22Rv1 (cell line): Measurements from ENCODE around the gene FBXW7.

Experiments
- H3K27ac ChIP-seq: fragments of 450-650 bp; 2 replicates; pipeline ENCODE4 v1.5.1; 2017
- ZFX ChIP-seq: fragments of 450-650 bp; IDR thresholded peaks from 2 replicates; pipeline ENCODE4 v1.6.1; 2017; ENCODE audit warnings: antibody characterized with exemption, borderline replicate concordance
- TF ChIP-seq, protein P1 (sequence below): fragments of 450-650 bp; IDR thresholded peaks from 2 replicates; pipeline ENCODE4 v1.5.1; 2017; ENCODE audit warnings: mild to moderate bottlenecking

Gene FBXW7

DNA sequence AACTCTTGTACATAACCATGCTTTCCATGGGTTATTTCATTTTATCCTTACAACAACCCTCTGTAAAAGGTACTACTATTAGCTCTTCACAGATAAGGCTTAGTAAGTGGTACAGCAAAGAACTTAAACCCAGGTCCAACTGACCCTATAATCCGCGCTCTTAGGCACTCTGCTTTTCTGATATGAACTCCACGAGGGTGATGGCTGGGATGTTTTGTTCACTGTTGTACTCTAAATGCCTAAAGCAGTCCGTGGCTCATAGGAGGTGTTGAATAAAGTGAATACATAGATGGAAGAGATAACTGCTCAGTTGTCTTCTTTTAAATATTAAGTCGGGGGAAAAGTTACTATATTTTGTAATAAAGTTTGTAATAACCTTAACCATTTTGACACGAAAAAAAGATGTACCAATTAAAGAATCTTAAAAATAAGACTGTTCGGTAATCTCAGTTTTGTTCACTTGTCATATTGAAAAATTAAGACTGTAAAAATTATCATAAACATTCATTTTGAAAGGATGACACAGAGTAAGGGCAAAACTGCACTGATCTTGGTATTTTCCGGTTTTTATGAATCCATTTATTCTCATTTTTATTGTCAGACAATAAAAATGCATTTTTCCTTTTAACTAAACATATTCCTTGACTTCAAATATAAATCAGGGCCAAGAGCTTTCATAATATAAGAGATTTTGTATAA, 166.5 kb downstream of the FBXW7 start:
- TF ChIP-seq, protein P1, sequence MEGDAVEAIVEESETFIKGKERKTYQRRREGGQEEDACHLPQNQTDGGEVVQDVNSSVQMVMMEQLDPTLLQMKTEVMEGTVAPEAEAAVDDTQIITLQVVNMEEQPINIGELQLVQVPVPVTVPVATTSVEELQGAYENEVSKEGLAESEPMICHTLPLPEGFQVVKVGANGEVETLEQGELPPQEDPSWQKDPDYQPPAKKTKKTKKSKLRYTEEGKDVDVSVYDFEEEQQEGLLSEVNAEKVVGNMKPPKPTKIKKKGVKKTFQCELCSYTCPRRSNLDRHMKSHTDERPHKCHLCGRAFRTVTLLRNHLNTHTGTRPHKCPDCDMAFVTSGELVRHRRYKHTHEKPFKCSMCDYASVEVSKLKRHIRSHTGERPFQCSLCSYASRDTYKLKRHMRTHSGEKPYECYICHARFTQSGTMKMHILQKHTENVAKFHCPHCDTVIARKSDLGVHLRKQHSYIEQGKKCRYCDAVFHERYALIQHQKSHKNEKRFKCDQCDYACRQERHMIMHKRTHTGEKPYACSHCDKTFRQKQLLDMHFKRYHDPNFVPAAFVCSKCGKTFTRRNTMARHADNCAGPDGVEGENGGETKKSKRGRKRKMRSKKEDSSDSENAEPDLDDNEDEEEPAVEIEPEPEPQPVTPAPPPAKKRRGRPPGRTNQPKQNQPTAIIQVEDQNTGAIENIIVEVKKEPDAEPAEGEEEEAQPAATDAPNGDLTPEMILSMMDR, result no peak
- TF ChIP-seq ZFX, result no peak
- H3K27ac ChIP-seq, result no peak overlapping the region

GRCh38 chr4:152368001-152368400, 167.9 kb downstream of the FBXW7 start:
- H3K27ac ChIP-seq, result no peak overlapping the region
- TF ChIP-seq ZFX, result no peak
- TF ChIP-seq, protein P1, result no peak

DNA sequence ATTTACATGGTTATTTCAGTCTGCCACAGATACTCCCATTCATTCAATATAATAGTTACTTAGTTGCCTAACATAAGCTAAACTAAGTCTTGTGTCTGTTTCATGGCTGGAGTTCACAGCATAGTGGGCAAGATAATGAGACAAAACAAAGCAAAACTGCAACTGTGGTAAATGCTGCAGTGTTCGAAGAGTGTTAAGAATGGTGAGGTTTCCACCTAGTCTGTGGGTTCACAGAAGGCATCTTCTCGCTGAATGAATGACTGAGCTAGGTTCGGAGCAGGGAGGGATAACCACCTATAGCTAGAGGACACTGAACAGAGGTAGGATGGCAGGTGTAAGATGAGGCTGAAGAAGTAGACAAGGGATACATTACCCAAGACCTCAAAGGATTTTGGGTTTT, 171.0 kb downstream of the FBXW7 start:
- H3K27ac ChIP-seq, result no peak overlapping the region
- TF ChIP-seq, protein P1, result no peak
- TF ChIP-seq ZFX, result no peak

DNA sequence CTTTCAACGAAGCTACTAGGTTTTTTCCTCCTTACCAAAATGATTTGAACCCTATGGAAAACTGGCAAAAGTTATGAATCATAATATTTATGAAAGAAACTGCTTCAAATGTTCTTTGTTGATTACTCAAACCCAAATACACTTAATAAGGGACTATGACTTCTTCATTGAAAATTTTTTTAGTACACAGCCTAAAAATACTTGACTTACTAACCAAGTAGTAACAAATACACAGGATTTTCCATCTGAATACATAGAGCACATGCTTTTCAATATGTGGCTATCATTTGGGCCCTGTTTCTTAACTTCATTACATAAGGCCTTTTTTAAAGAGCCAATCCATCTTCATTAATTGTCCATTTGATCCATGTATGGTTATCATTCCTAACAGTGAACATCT, 171.5 kb downstream of the FBXW7 start:
- no peak overlapping the region for H3K27ac ChIP-seq
- TF ChIP-seq ZFX, result no peak
- TF ChIP-seq, protein P1, result no peak

DNA sequence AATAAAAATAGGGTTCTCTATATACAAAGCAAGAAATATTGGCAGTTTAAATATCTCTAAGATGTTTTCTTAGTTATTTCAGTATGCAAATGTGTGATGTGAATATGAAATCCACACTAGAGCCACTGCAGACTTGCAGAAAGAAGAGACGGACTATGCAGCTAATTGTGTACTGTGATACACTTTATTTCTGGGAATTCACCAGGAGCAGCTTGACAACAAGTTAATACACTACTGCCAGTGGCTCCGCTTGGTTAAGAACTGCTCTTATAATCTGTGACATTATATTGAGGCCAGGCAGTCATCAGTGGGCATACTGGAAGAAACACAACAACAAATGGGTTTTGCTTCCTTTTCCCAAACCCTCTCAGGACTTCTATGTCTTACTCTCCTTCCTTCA, 172.0 kb downstream of the FBXW7 start:
- no peak overlapping the region for H3K27ac ChIP-seq
- TF ChIP-seq, protein P1, result no peak
- no peak for TF ChIP-seq ZFX

- no peak overlapping the region for H3K27ac ChIP-seq
- TF ChIP-seq, protein P1, result no peak
- no peak for TF ChIP-seq ZFX
These were observed 172.8 kb downstream of the FBXW7 start for GRCh38 chr4:152363086-152363485.

DNA sequence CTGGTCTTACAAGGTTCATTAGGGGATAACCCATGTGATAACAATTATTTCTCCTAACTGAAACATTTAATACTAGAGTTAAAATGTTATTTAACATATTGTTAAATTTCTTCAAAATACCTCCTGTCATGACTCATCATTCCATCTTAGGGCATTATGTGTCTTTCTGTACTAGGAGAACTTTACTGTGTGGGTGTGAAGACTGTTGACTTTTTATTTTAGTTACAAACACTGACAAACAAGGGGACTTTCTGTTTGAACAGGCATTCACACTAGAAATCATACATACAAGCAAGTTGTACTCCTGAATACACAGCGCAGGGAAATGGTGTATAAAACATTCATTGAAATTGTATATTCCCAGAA, 175.9 kb downstream of the FBXW7 start:
- no peak overlapping the region for H3K27ac ChIP-seq
- TF ChIP-seq ZFX, result no peak
- TF ChIP-seq, protein P1, result no peak
